Right lobe of liver (tissue), 6 donors: ENCODE data around the gene ARHGEF1. TPM values are rescaled to one million over a fixed set of nuclear protein-coding genes. Genes with fewer than 3 reads are reported as not detected.

ENCODE experiments used
- ATAC-seq, 4 donors: fragments of 200-7000 bp; cut with Tn5 transposase; one replicate each; pipeline ENCODE4 v1.9.1; 2020; ENCODE audit warnings: mild to moderate bottlenecking in 4 of 4, moderate library complexity in 4 of 4
- DNase-seq, 3 donors: peaks; one replicate each; pipeline ENCODE4 v3.0.0-alpha.2; 2020
- H3K27ac ChIP-seq, 3 donors: fragments of 200-600 bp; one replicate each; pipeline ENCODE4 v1.8.0; 2022
- H3K27me3 ChIP-seq, 2 donors: fragments of 200-600 bp; one replicate each; pipeline ENCODE4 v1.8.0; 2022
- H3K36me3 ChIP-seq, 4 donors: fragments of 200-600 bp; sonication (generic) in 1 of 4; one replicate each; pipeline versions ENCODE4 v1.5.1 to v1.8.0; 2017 to 2022; ENCODE audit warnings: control low read depth in 1 of 4
- H3K4me1 ChIP-seq, 4 donors: fragments of 200-600 bp; sonication (generic) in 1 of 4; one replicate each; pipeline versions ENCODE4 v1.5.1 to v1.8.0; 2017 to 2022; ENCODE audit warnings: control low read depth in 1 of 4
- H3K4me3 ChIP-seq, 3 donors: fragments of 200-600 bp; one replicate each; pipeline ENCODE4 v1.8.0; 2022
- H3K9me3 ChIP-seq, 4 donors: fragments of 200-600 bp; sonication (generic) in 1 of 4; one replicate each; pipeline versions ENCODE4 v1.5.1 to v1.8.0; 2017 to 2022; ENCODE audit warnings: control low read depth in 1 of 4
- POLR2A ChIP-seq: fragments of 450-650 bp; IDR thresholded peaks from one replicate; pipeline ENCODE4 v1.6.1; 2017; ENCODE audit warnings: antibody characterized with exemption, mild to moderate bottlenecking
- WGBS: methylation state at CpG from one replicate; pipeline ENCODE4 v1.1.6; 2018; ENCODE audit warnings: low coverage, low lambda C conversion rate; ENCODE audit not compliant: insufficient coverage; ENCODE audit errors: missing lambda C conversion rate; 5-methylcytosine and 5-hydroxymethylcytosine counted together
- intact Hi-C, 2 donors: fragments of 100-400 bp; cut with DNase I; formaldehyde crosslinking; loops; one replicate each; pipeline versions ENCODE4 v1.11.2 to v1.14.1; 2022
- total RNA-seq, 6 experiments: library from RNA; depleted of rRNA in 2 of 6; stranded (reverse); fragments of >200 nt in 2 of 6; fragmentation: NEBNext Ultra II Directional in 3 of 6; extraction: Animal tissue kit (Norgen Biotek cat#: 25700) in 3 of 6; gene quantifications; one replicate each; pipeline versions ENCODE4 v1.1.0 to v1.2.4, GENCODE V29; 2016 to 2023
- TF ChIP-seq, protein P1 (sequence below), 4 donors: fragments of 200-600 bp in 3 of 4; fragments of 450-650 bp in 1 of 4; IDR thresholded peaks; one replicate each; pipeline versions ENCODE4 v1.5.1 to v1.8.0; 2016 to 2022; ENCODE audit warnings: antibody characterized with exemption in 4 of 4, mild to moderate bottlenecking in 2 of 4
- donor health status: DM: no; HTN: yes; CAD: no.
- donor health status: DM: no; HTN: no; CAD: no.
- donor health status: DM: no; HTN: no; CAD: no.
- donor health status: DM: no; HTN: yes; CAD: no.
- donor health status: DM: no; HTN: yes; CAD: no.

The ARHGEF1 gene
- total RNA-seq, 6 experiments from 2014 or later, result 25.3 to 39.7 (median 30.2) TPM

DNA sequence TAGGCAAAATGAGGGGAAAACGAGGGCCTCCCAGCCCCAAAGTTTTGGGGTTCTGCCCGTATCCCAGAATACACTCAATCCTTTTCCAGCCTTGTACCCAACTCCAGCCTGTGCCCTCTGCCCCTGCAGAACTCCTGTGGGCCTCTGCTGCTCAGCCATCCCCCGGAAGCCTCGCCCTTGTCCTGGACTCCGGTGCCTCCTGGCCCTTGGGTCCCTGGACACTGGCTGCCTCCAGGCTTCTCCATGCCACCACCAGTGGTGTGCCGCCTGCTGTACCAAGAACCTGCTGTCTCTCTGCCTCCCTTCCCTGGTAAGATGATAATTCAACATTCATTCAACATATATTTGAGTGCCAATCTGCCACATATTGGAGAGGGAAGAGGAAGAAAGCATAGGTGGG lies 34.3 kb upstream of the ARHGEF1 start:
- TF ChIP-seq POLR2A, result no peak
- TF ChIP-seq, protein P1, sequence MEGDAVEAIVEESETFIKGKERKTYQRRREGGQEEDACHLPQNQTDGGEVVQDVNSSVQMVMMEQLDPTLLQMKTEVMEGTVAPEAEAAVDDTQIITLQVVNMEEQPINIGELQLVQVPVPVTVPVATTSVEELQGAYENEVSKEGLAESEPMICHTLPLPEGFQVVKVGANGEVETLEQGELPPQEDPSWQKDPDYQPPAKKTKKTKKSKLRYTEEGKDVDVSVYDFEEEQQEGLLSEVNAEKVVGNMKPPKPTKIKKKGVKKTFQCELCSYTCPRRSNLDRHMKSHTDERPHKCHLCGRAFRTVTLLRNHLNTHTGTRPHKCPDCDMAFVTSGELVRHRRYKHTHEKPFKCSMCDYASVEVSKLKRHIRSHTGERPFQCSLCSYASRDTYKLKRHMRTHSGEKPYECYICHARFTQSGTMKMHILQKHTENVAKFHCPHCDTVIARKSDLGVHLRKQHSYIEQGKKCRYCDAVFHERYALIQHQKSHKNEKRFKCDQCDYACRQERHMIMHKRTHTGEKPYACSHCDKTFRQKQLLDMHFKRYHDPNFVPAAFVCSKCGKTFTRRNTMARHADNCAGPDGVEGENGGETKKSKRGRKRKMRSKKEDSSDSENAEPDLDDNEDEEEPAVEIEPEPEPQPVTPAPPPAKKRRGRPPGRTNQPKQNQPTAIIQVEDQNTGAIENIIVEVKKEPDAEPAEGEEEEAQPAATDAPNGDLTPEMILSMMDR (IDR thresholded peaks at IDR 0.05), result no peak
- no peaks in the 10 kb centered on the region for H3K36me3 ChIP-seq
- no peaks in the 10 kb centered on the region for H3K9me3 ChIP-seq
- ATAC-seq (no peak), DNase-seq (no peak)
- no peak overlapping the region for H3K27ac ChIP-seq
- no peaks in the 10 kb centered on the region for H3K27me3 ChIP-seq
- H3K4me1 ChIP-seq, result no peaks in the 10 kb centered on the region
- intact Hi-C loops, result no loop called here
- WGBS, result 56% methylated on average over 6 of the region's 6 CpGs
- H3K4me3 ChIP-seq, result no peak overlapping the region

DNA sequence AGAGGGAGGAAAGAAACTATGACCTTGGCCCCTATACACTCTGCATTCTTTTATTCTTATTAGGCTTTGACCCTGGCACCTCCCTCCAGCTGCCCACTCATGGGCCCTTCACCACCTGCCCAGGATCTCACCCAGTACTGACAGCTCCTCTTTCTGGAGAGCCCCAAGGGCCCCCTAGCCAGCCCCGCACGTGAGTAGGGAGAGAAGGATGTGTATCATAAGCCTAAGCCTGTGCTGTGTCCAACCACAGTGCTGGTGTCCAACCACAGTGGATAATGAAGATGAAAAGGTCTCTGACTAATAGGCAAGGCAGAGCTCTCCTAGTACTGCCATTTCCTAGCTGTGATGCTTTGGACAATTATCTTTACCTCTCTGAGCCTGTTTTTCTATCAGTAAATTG lies 33.9 kb upstream of the ARHGEF1 start:
- no peaks in the 10 kb centered on the region for H3K4me1 ChIP-seq
- TF ChIP-seq POLR2A, result no peak
- TF ChIP-seq, protein P1 (IDR thresholded peaks at IDR 0.05), result no peak
- DNase-seq (no peak), ATAC-seq (no peak)
- H3K4me3 ChIP-seq, result no peak overlapping the region
- WGBS, result 92% methylated on average over 2 of the region's 2 CpGs
- H3K9me3 ChIP-seq, result no peaks in the 10 kb centered on the region
- intact Hi-C loops, result no loop called here
- H3K36me3 ChIP-seq, result no peaks in the 10 kb centered on the region
- H3K27ac ChIP-seq, result no peak overlapping the region
- no peaks in the 10 kb centered on the region for H3K27me3 ChIP-seq

DNA sequence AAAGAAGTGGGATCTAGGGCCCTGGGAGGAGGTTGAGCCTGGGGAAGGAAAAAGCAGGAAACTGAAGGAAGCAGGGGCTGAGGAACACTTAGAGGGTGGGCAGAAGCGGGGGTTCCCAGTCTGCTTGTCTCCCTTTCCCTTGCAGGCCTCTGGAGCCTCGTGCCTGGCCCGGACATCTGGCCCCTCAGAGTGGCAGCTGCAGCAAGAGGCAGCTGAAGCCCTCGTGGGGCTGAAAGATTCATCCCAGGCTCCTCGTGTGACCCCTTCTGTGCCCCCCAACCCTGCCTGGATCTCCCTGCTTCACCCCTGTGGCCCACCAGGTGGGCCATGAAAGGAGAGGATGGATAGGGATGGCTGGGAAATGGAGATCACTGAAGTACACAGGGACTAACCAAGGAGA lies 32.6 kb upstream of the ARHGEF1 start:
- H3K27me3 ChIP-seq, result no peaks in the 10 kb centered on the region
- H3K27ac ChIP-seq, result no peak overlapping the region
- 33% methylated on average over 3 of the region's 5 CpGs for WGBS
- H3K4me3 ChIP-seq, result no peak overlapping the region
- no peaks in the 10 kb centered on the region for H3K36me3 ChIP-seq
- intact Hi-C loops, result no loop called here
- TF ChIP-seq, protein P1 (IDR thresholded peaks at IDR 0.05), result no peak
- no peak for TF ChIP-seq POLR2A
- ATAC-seq (no peak), DNase-seq (no peak)
- H3K4me1 ChIP-seq, result no peaks in the 10 kb centered on the region
- no peaks in the 10 kb centered on the region for H3K9me3 ChIP-seq

DNA sequence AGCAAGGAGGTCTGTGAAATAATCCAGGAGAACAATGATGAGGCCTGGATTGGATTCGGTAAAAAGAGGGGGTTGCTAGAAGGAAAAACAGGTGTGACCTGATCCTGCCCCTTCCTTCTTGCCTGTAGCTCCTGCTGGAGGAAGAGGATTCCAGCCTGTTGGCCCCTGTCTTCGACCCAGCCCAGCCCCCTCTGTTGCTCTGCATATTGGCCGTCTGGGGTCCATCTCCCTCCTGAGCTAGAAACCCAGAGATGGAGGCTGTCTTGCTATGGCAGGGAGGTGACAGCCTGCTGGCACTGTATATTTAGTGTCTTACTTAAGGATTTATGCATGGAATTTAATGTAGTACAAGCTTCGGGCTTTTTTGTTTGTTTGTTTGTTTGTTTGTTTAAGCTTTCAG lies 31.5 kb upstream of the ARHGEF1 start:
- no peak overlapping the region for H3K4me3 ChIP-seq
- no peaks in the 10 kb centered on the region for H3K36me3 ChIP-seq
- DNase-seq (no peak), ATAC-seq (no peak)
- H3K9me3 ChIP-seq, result no peaks in the 10 kb centered on the region
- TF ChIP-seq, protein P1 (IDR thresholded peaks at IDR 0.05), result no peak
- no peak for TF ChIP-seq POLR2A
- WGBS, result 19% methylated on average over 2 of the region's 4 CpGs
- intact Hi-C loops, result no loop called here
- H3K4me1 ChIP-seq, result no peaks in the 10 kb centered on the region
- H3K27ac ChIP-seq, result no peak overlapping the region
- no peaks in the 10 kb centered on the region for H3K27me3 ChIP-seq

DNA sequence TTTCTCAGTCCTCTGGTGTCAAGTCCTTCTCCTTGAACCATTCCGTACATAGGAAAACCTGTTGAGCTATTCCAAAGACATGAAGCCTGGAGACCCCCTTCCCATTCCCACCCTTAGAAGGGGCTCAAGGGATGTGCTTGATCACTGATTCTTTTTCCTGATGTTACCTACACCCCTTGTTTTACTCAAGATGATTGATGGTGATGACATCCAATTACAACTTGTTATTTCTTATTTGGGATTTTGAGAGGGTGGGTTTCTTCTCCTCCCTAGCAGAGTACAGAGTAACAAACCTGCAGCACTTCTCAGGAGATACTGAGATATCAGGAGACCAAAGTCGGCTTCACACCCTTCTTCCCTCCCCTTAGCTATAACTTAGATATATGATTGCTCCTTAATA lies 29.6 kb upstream of the ARHGEF1 start:
- DNase-seq, result no peak
- H3K36me3 ChIP-seq, result no peaks in the 10 kb centered on the region
- no peak overlapping the region for H3K27ac ChIP-seq
- intact Hi-C loops, result no loop called here
- H3K4me1 ChIP-seq, result no peaks in the 10 kb centered on the region
- ATAC-seq, result no peak
- no peaks in the 10 kb centered on the region for H3K9me3 ChIP-seq
- H3K4me3 ChIP-seq, result no peak overlapping the region
- TF ChIP-seq POLR2A, result no peak
- TF ChIP-seq, protein P1 (IDR thresholded peaks at IDR 0.05), result no peak
- 57% methylated on average over 1 of the region's 2 CpGs for WGBS
- no peaks in the 10 kb centered on the region for H3K27me3 ChIP-seq
